ENCODE data around the gene PRR35.

Gene PRR35

GRCh38 chr16:558298-559020 is 1.7 kb upstream of the PRR35 start:
- Histone ChIP-seq H3K4me1 (peaks cover 5% of the 10 kb centered on the region), H3K27me3 (ENCODE audit: control insufficient read depth, insufficient read depth, low read length) (no peaks in the 10 kb centered on the region), H3K4me3 (ENCODE audit: low read depth, low read length) (no peak overlapping the region), H3K79me2 (no peaks in the 10 kb centered on the region), H3K9me3 (ENCODE audit: control insufficient read depth, low read length) (no peaks in the 10 kb centered on the region), H3K9ac (no peak overlapping the region), H3K27ac (no peak overlapping the region), H3K36me3 (ENCODE audit: control insufficient read depth, insufficient read depth, low read length) (no peaks in the 10 kb centered on the region), H2AFZ (no peak overlapping the region), H3K4me2 (ENCODE audit: low read length) (no peak overlapping the region)
- no peak for TF ChIP-seq CTCF (IDR thresholded peaks at IDR 0.05)

- TF ChIP-seq CTCF (IDR thresholded peaks at IDR 0.05), result no peak
- H3K9me3 ChIP-seq (ENCODE audit: control insufficient read depth, low read length), result no peaks in the 10 kb centered on the region
Observed at GRCh38 chr16:559021-559380, 1.2 kb upstream of the PRR35 start.

GRCh38 chr16:559411-560203 is 587 bp upstream of the PRR35 start:
- peaks cover 7% of the 10 kb centered on the region for H3K4me1 ChIP-seq
- H3K9me3 ChIP-seq (ENCODE audit: control insufficient read depth, low read length), result no peaks in the 10 kb centered on the region
- H3K4me3 ChIP-seq (ENCODE audit: low read depth, low read length), result no peak overlapping the region
- no peak overlapping the region for H3K9ac ChIP-seq
- no peak overlapping the region for H3K27ac ChIP-seq
- no peaks in the 10 kb centered on the region for H3K27me3 ChIP-seq (ENCODE audit: control insufficient read depth, insufficient read depth, low read length)
- H3K4me2 ChIP-seq (ENCODE audit: low read length), result no peak overlapping the region
- H2AFZ ChIP-seq, result no peak overlapping the region
- H3K36me3 ChIP-seq (ENCODE audit: control insufficient read depth, insufficient read depth, low read length), result no peaks in the 10 kb centered on the region
- no peaks in the 10 kb centered on the region for H3K79me2 ChIP-seq
- TF ChIP-seq CTCF (IDR thresholded peaks at IDR 0.05), result no peak

More at GRCh38 chr16:559021-559380, 1.2 kb upstream of the PRR35 start:
- H3K4me1 ChIP-seq, result peaks cover 5% of the 10 kb centered on the region
- H3K27me3 ChIP-seq (ENCODE audit: control insufficient read depth, insufficient read depth, low read length), result no peaks in the 10 kb centered on the region
- H3K4me3 ChIP-seq (ENCODE audit: low read depth, low read length), result no peak overlapping the region
- no peaks in the 10 kb centered on the region for H3K79me2 ChIP-seq
- no peaks in the 10 kb centered on the region for H3K36me3 ChIP-seq (ENCODE audit: control insufficient read depth, insufficient read depth, low read length)
- H3K4me2 ChIP-seq (ENCODE audit: low read length), result no peak overlapping the region
- H3K9ac ChIP-seq, result no peak overlapping the region
- no peak overlapping the region for H2AFZ ChIP-seq
- H3K27ac ChIP-seq, result no peak overlapping the region

GRCh38 chr16:560701-561412 is 663 bp downstream of the PRR35 start:
- Histone ChIP-seq H3K36me3 (ENCODE audit: control insufficient read depth, insufficient read depth, low read length) (no peaks in the 10 kb centered on the region), H3K9me3 (ENCODE audit: control insufficient read depth, low read length) (no peaks in the 10 kb centered on the region), H3K4me3 (ENCODE audit: low read depth, low read length) (no peak overlapping the region), H3K79me2 (no peaks in the 10 kb centered on the region), H3K9ac (no peak overlapping the region), H3K4me1 (peaks cover 19% of the 10 kb centered on the region), H3K4me2 (ENCODE audit: low read length) (no peak overlapping the region), H3K27me3 (ENCODE audit: control insufficient read depth, insufficient read depth, low read length) (no peaks in the 10 kb centered on the region), H3K27ac (no peak overlapping the region), H2AFZ (no peak overlapping the region)
- TF ChIP-seq CTCF (IDR thresholded peaks at IDR 0.05), result no peak
